WERI-Rb-1 (cell line): ENCODE measurements around the gene SLC4A1AP.

Experiments used
- DNase-seq: peaks from one replicate; pipeline ENCODE4 v3.0.0-alpha.2; 2020
- H3K27ac ChIP-seq: fragments of 250-450 bp; sonication (Bioruptor Pico); 2 replicates; pipeline ENCODE4 v1.5.1; 2020; ENCODE audit warnings: mild to moderate bottlenecking, moderate library complexity
- H3K27me3 ChIP-seq: fragments of 250-450 bp; sonication (Bioruptor Pico); 2 replicates; pipeline ENCODE4 v1.5.1; 2021; ENCODE audit warnings: mild to moderate bottlenecking, low read depth, moderate library complexity; ENCODE audit not compliant: insufficient read depth, severe bottlenecking
- H3K36me3 ChIP-seq: fragments of 250-450 bp; sonication (Bioruptor Pico); 2 replicates; pipeline ENCODE4 v1.5.1; 2020; ENCODE audit warnings: mild to moderate bottlenecking, moderate library complexity
- H3K4me3 ChIP-seq: 2 replicates; pipeline ENCODE4 v1.5.1; 2011; ENCODE audit warnings: low read depth, mild to moderate bottlenecking, control low read depth, low read length
- H3K9me3 ChIP-seq: fragments of 250-450 bp; sonication (Bioruptor Pico); 2 replicates; pipeline ENCODE4 v1.5.1; 2021; ENCODE audit warnings: mild to moderate bottlenecking, moderate library complexity; ENCODE audit not compliant: severe bottlenecking
- TF ChIP-seq, protein P1 (sequence below): IDR thresholded peaks from 2 replicates; pipeline ENCODE4 v1.5.1; 2011; ENCODE audit warnings: low read depth, mild to moderate bottlenecking, control low read depth, inconsistent platforms, low read length

Gene SLC4A1AP

DNA sequence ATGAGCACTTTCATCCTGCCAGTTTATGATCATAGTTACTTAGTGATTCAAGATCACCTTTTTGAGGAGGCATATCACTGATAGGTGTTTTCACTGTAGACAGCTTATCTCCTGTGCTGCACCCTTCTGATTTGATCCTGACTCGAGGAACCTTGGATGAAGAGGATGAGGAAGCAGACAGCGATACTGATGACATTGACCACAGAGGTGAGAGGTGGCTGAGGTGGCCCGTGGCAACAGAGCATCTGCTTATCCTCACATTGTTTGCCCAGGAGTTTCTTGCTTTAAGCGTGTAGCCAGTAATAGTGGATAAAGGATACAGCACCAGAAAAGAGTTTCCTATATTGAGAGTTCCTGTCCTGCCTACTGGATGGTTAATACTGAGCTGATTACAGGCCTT lies 16.0 kb upstream of the SLC4A1AP start:
- H3K27me3 ChIP-seq = no peaks in the 10 kb centered on the region
- no peaks in the 10 kb centered on the region for H3K9me3 ChIP-seq
- no peak for DNase-seq
- no peak overlapping the region for H3K4me3 ChIP-seq
- peaks cover 72% of the 10 kb centered on the region for H3K36me3 ChIP-seq
- TF ChIP-seq, protein P1, sequence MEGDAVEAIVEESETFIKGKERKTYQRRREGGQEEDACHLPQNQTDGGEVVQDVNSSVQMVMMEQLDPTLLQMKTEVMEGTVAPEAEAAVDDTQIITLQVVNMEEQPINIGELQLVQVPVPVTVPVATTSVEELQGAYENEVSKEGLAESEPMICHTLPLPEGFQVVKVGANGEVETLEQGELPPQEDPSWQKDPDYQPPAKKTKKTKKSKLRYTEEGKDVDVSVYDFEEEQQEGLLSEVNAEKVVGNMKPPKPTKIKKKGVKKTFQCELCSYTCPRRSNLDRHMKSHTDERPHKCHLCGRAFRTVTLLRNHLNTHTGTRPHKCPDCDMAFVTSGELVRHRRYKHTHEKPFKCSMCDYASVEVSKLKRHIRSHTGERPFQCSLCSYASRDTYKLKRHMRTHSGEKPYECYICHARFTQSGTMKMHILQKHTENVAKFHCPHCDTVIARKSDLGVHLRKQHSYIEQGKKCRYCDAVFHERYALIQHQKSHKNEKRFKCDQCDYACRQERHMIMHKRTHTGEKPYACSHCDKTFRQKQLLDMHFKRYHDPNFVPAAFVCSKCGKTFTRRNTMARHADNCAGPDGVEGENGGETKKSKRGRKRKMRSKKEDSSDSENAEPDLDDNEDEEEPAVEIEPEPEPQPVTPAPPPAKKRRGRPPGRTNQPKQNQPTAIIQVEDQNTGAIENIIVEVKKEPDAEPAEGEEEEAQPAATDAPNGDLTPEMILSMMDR = no peak
- no peak overlapping the region for H3K27ac ChIP-seq

DNA sequence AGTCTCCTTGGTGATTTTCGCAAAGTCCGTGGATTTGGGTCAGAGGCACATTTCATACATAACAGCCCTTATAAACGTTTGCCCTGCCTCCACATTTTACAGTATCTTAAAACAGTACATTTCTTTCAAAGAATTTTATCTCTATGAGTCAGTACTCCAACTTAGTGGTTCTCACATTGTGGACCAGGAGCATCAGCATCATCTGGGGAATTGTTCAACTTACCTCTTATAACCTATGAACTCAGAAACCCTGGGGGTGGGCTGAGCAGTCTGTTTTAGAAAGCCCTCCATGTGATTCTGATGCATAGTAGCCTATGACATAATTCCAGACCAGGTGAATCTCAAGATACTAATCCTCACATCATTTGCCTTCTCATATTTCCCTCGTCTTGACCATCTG lies 12.6 kb upstream of the SLC4A1AP start:
- H3K9me3 ChIP-seq = no peaks in the 10 kb centered on the region
- H3K27ac ChIP-seq = peak overlapping the region; percentile 65
- TF ChIP-seq, protein P1 = no peak
- peaks cover 82% of the 10 kb centered on the region for H3K36me3 ChIP-seq
- no peak overlapping the region for H3K4me3 ChIP-seq
- DNase-seq = peak; percentile 55
- no peaks in the 10 kb centered on the region for H3K27me3 ChIP-seq

DNA sequence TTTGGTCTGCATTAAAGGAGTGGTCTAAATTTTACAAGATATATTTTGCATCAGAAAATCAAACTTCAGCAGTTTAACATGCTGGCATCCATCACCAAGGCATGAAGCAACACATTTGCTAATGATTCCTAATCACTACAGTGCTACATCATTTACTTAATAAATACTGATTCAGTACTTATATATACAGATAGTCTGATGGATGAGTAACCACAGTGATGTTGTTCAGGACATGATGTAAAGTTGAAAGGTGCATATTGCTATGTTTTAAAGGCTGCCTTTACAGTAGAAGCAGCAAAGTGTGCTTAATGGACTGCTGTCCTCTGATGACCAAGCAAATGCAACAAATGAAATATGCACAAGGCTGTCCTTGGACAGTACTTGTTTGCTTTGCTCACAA lies 11.3 kb upstream of the SLC4A1AP start:
- Histone ChIP-seq H3K4me3 (no peak overlapping the region), H3K9me3 (no peaks in the 10 kb centered on the region), H3K36me3 (peaks cover 85% of the 10 kb centered on the region), H3K27ac (no peak overlapping the region; the same call in 1 of the 2 replicates), H3K27me3 (no peaks in the 10 kb centered on the region)
- TF ChIP-seq, protein P1 = no peak
- no peak for DNase-seq

DNA sequence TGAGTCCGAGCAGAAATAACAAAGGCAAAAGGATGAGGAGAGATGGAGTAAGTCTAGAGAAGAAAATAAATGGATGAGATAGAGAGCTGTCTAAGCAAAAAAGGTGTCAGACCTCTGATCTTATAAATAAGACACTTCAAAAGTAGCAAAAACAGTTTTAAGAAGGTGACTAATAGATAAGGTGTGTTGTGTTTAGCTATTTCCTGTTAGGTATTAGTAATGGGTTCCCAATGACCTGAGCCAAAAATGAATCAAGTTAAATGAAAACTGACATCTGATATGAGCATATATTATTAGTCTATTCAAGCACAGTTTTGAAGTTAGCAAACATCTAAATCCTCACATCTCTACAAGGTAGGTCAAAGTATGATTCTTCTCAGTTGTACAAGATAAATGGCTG lies 10.9 kb upstream of the SLC4A1AP start:
- no peaks in the 10 kb centered on the region for H3K9me3 ChIP-seq
- H3K27ac ChIP-seq = no peak overlapping the region
- no peak overlapping the region for H3K4me3 ChIP-seq
- TF ChIP-seq, protein P1 = no peak
- DNase-seq = no peak
- no peaks in the 10 kb centered on the region for H3K27me3 ChIP-seq
- H3K36me3 ChIP-seq = peaks cover 85% of the 10 kb centered on the region

DNA sequence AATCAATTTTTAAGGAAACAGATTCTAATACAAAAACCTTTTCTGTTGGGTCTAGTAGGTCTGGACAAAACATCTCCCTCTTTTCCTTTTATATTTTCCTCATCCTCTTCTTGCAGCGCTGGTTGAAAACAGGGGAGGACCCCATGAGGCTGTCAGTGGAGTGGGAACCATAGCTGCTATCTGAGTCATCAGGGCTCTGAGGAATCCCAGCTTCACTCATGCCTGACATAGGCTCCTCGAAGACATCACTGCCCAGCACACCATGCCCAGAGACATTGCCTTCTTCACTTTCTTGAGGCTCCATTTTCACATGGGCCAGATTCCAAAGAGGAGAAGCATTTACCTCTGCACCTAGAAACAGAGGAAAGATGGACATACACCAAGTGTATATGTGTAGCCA lies 10.3 kb upstream of the SLC4A1AP start:
- H3K9me3 ChIP-seq = no peaks in the 10 kb centered on the region
- no peak for DNase-seq
- H3K36me3 ChIP-seq = peaks cover 83% of the 10 kb centered on the region
- no peak overlapping the region for H3K4me3 ChIP-seq
- TF ChIP-seq, protein P1 = no peak
- no peak overlapping the region for H3K27ac ChIP-seq
- H3K27me3 ChIP-seq = no peaks in the 10 kb centered on the region

DNA sequence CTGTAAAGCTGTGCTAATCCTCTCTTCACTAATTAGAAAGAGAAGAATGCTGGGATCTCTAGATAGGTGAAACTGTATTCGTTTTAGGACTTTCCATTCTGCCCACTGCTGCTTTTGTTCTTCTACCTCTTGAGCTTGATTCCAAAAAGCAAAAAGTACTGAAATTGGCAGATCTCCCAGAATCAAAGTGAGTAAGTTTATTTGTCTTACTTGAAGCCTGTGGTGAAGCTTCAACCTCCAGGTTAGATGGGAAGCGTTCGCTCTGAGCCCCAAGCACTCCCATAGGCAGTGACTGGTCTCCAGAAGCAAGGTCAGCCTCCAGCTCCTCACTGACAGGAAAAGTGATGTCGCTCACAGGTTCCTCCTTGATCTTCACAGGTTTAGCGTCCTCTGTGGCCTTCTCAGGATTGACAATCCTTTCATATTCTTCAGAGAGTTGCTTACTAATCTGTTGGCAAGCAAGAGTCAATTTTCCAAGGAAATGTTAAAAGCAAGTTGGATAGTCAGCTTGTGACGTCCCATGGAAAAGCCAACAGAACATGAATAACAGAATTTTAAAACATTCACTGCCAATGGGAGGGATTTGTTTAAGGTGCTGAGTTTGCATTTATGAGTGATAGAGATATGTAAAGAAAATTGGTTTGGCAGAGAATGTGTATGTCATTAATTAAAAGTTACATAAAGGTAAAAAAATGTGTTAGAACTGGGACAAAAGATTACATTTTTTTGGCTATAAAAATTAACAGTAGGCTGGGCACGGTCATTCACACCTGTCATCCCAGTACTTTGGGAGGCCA lies 8.3 kb upstream of the SLC4A1AP start:
- Histone ChIP-seq H3K36me3 (peaks cover 83% of the 10 kb centered on the region), H3K27ac (peak overlapping the region; percentile 52), H3K27me3 (no peaks in the 10 kb centered on the region), H3K4me3 (no peak overlapping the region), H3K9me3 (no peaks in the 10 kb centered on the region)
- TF ChIP-seq, protein P1 = 0 out of 2 replicates have a peak, but pooled peaks have one; percentile 19
- DNase-seq = peak; percentile 38
